Immature natural killer cell (primary cell): ENCODE data around the gene TGFB1I1. TPM values are rescaled to one million over a fixed set of nuclear protein-coding genes. Genes with fewer than 3 reads are reported as not detected.
A peak's percentile ranks its signal among the peaks of the same experiment; 100 is the strongest.

ENCODE experiments used
- DNase-seq, 3 donors: peaks; one replicate each; pipeline ENCODE4 v3.0.0; 2022; ENCODE audit warnings: mixed read lengths in 1 of 3
- H3K27ac Mint-ChIP-seq, 6 donors: one replicate each; pipeline ENCODE4 v1.8.0; 2020; ENCODE audit warnings: mixed read lengths in 6 of 6, mild to moderate bottlenecking in 5 of 6, inconsistent platforms in 4 of 6, moderate library complexity in 3 of 6
- H3K27me3 Mint-ChIP-seq, 3 donors: one replicate each; pipeline ENCODE4 v1.8.0; 2020 to 2021; ENCODE audit warnings: low read depth in 3 of 3, mild to moderate bottlenecking in 3 of 3, mixed read lengths in 3 of 3, moderate library complexity in 3 of 3, inconsistent platforms in 1 of 3
- H3K36me3 Mint-ChIP-seq, 3 donors: one replicate each; pipeline ENCODE4 v1.8.0; 2020; ENCODE audit warnings: mixed read lengths in 3 of 3, inconsistent platforms in 2 of 3, mild to moderate bottlenecking in 2 of 3
- H3K4me1 Mint-ChIP-seq, 2 donors: one replicate each; pipeline ENCODE4 v1.8.0; 2020; ENCODE audit warnings: inconsistent platforms in 2 of 2, mild to moderate bottlenecking in 2 of 2, mixed read lengths in 2 of 2, moderate library complexity in 1 of 2
- H3K4me3 Mint-ChIP-seq, 5 donors: one replicate each; pipeline ENCODE4 v1.8.0; 2020; ENCODE audit warnings: mild to moderate bottlenecking in 5 of 5, mixed read lengths in 5 of 5, inconsistent platforms in 3 of 5, moderate library complexity in 3 of 5
- H3K9me3 Mint-ChIP-seq, 6 donors: one replicate each; pipeline ENCODE4 v1.8.0; 2020; ENCODE audit warnings: mild to moderate bottlenecking in 6 of 6, mixed read lengths in 6 of 6, inconsistent platforms in 4 of 6, moderate library complexity in 3 of 6
- polyA plus RNA-seq, 3 donors: library from polyadenylated mRNA; unstranded; fragments of 300-500 nt; fragmentation: Illumina TruSeq; gene quantifications; one replicate each; pipeline ENCODE4 v1.2.3, GENCODE V29; 2021

Gene TGFB1I1
- polyA plus RNA-seq, 3 donors from 2014 or later, result 0.32 to 0.53 TPM; not detected in 1

DNA sequence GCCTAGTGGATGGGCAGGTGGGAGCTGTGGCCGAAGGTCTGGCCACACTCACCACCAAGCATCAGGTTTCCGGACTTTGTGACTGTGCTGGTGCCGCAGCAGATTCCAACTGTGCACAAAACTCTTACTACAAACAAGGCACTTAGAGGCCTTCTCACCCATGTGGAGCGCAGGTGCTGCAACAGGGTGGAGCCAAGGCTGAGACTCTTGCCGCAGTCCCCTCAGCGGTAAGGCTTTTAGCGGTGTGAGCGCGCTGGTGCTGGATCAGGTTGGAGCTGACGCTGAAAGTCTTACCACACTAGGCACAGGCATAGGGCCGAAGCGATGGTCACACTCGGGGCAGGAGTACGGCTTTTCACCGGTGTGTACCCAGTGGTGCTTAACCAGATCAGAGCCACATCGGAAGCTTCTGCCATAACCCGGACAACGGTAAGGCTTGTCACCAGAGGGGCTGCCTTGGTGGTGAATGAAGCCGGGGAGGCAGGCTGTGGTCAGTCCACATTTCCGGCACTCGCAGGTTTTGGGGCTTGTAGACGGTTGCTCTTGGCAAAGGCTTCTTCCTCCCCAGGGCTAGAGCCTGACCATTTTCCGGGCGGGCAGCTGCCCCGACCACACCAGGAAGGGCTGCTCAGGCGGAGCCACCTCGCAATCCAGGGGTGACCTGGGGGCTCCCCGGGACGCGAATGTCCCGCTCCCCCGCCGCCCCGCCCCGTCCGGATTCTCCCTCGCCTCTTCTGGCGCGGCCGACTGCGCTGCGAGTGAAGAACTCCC is 13.7 kb upstream of the TGFB1I1 start:
- H3K4me1 Mint-ChIP-seq, result peaks cover 55 to 63% of the 10 kb centered on the region in 2 donors
- H3K27ac Mint-ChIP-seq, result peak overlapping the region; percentile 93 to 98 (median 96)
- peaks cover 0 to 5% (median 4%) of the 10 kb centered on the region in 3 donors for H3K36me3 Mint-ChIP-seq
- H3K27me3 Mint-ChIP-seq, result peaks cover 2 to 15% (median 3%) of the 10 kb centered on the region in 3 donors
- no peaks in the 10 kb centered on the region for H3K9me3 Mint-ChIP-seq
- H3K4me3 Mint-ChIP-seq, result peak overlapping the region; percentile 90 to 96 (median 94)
- peak; percentile 82 to 86 (median 85) for DNase-seq

DNA sequence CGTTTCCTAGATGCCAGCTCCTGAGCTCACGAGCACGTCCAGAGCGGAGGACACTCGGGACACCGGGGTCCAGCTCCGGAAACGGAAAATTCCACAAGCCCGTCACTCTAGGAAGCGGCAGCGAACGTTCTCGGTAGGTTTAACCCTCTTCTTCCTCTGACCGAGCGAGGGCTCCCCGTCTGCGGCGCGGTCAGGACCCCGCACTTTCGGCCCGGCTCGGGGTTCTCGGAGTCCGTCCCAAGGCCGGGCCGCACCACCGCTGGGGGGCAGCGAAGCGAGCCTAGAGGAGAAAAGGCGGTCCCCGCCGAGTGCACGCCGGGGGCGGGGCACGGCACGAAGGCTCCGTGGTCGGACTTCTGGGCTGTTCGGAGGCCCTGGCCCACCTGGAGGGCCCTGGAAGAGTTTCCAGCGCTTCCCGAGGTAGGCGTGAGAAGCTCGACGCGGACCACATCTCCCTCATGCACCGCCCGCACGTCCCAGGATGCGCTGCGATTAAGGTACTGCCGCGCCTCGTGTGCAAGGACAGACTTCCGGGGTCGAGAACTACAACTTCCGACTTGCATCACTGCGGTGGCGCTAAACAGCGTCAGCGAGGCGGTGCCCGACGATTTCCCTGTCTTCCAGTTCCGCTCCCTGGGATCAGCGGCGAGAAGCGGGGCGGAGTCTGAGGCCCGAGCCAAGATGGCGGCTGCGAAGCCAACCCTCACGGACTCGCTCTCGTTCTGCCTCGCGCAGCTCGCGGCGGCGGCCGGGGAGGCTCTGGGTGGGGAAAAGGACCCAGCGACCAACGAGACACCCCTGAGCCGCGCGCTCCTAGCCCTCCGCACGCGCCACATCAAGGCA is 12.9 kb upstream of the TGFB1I1 start, which contains the start of gene ARMC5:
ARMC5 (plus strand) TSS at position 658 of the 843 bp plus-strand sequence; CDS start at position 682, 24 bp downstream.
- peak; percentile 97 to 98 (median 97) for DNase-seq
- Mint-ChIP-seq H3K27ac (peak within 1 kb of the TSS; percentile 94 to 98 (median 96)), H3K4me3 (peak within 1 kb of the TSS; percentile 92 to 96 (median 94)), H3K27me3 (peaks cover 2 to 16% (median 3%) of the 10 kb centered on the region in 3 donors), H3K36me3 (peaks cover 4 to 5% (median 5%) of the 10 kb centered on the region in 3 donors), H3K4me1 (peaks cover 48 to 55% of the 10 kb centered on the region in 2 donors), H3K9me3 (no peaks in the 10 kb centered on the region)

DNA sequence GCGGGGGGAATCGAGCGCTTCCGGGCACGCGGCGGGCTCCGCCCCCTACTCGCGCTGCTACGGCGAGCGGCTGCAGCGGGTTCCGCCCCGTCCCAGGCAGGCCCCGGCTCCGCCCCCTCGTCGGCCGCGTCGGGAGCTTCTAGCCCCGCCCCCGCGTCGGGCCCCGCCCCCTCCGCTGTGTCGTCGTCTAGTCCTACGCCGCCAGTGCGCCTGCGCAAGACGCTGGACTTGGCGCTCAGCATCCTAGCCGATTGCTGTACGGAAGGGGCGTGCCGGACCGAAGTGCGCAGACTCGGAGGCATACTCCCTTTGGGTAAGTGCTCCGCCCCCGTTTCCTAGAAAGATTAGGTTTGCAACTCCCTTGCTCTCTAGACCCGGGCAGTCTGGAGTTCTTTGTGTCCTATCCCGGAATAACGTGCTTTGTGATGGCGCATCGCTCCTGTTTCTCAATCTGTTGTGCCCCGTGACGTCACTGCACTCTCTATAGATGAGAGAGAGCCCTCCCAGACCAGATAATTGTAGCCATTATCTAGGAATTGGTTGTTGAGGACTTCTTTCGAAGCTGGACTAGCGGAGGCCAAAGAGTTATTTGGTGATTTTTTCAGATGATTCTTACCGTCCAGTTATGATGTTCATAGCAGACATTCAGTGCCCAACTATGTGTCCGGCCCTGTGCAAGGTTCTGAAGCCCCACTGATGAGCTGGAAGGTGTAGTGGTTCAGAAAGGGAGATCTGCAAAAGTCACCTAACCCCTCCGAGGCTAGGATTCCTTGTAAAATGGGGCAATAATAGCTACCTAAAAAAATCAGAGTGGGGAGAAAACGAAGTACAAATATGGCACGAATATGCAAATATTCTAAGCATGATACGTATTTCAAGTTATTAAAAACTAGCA is 12.0 kb upstream of the TGFB1I1 start:
- Mint-ChIP-seq H3K27me3 (peaks cover 2 to 16% (median 3%) of the 10 kb centered on the region in 3 donors), H3K4me1 (peaks cover 46 to 51% of the 10 kb centered on the region in 2 donors), H3K27ac (peak overlapping the region; percentile 94 to 98 (median 96)), H3K4me3 (peak overlapping the region; percentile 92 to 96 (median 94)), H3K36me3 (peaks cover 5 to 7% (median 6%) of the 10 kb centered on the region in 3 donors), H3K9me3 (no peaks in the 10 kb centered on the region)
- peak; percentile 100 for DNase-seq

DNA sequence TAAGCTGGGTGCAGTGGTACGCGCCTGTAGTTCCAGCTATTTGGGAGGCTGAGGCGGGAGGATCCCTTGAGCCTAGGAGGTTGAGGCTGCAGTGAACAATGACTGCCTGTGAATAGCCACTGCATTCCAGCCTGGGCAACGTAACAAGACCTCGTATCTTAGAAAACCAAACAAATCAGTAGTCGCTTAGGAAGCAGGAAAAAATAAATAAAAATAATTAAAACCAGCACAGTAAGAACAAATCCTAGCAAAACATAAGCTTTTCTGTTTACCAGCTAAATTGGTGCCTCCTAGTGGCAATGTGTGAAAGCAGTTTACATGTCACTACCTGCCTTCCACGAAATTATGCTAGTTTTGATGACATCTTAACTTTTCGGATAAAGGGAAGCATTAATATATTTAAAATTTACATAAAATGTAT is 11.4 kb upstream of the TGFB1I1 start:
- Mint-ChIP-seq H3K9me3 (no peaks in the 10 kb centered on the region), H3K4me3 (peak overlapping the region; percentile 91 to 96 (median 94)), H3K36me3 (peaks cover 5 to 12% (median 10%) of the 10 kb centered on the region in 3 donors), H3K27ac (peak overlapping the region; percentile 90 to 97 (median 96)), H3K4me1 (peaks cover 39 to 44% of the 10 kb centered on the region in 2 donors), H3K27me3 (peaks cover 2 to 16% (median 3%) of the 10 kb centered on the region in 3 donors)
- DNase-seq, result peak; percentile 34 to 43 (median 37)

DNA sequence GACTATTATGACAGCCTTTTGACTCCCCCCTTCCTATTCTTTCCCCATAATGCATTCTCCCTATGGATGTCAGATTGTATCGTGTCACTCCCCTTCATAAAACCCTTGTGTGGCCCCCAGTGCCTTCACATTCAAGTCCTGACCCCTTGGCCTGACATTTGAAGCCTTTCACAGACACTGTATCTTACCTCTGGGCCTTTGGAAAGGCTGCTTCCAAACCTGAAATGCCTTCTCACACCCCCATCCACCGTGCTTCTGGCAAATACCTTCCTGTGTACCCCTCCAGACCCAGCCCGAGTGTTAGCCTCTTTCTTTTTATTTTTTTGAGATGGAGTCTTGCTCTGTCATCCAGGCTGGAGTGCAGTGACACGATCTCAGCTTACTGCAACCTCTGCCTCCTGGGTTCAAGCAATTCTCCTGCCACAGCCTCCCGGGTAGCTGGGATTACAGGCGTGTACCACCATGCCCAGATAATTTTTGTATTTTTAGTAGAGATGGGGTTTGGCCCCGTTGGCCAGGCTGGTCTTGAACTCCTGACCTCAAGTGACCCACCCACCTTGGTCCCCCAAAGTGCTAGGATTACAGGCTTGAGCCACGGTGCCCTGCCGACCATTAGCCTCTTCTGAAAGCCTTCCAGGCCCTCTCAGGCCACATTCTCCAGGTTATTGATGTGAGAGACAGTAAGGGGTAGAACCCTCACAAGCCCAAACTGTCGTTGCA is 10.6 kb upstream of the TGFB1I1 start:
- H3K9me3 Mint-ChIP-seq, result no peaks in the 10 kb centered on the region
- peaks cover 5 to 14% (median 10%) of the 10 kb centered on the region in 3 donors for H3K36me3 Mint-ChIP-seq
- peak overlapping the region in 4 of 5 donors; percentile 5 to 92 (median 33) for H3K4me3 Mint-ChIP-seq
- H3K4me1 Mint-ChIP-seq, result peaks cover 33 to 38% of the 10 kb centered on the region in 2 donors
- peaks cover 2 to 16% (median 3%) of the 10 kb centered on the region in 3 donors for H3K27me3 Mint-ChIP-seq
- no peak for DNase-seq
- H3K27ac Mint-ChIP-seq, result peak overlapping the region in 4 of 6 donors; percentile 62 to 90 (median 70)

DNA sequence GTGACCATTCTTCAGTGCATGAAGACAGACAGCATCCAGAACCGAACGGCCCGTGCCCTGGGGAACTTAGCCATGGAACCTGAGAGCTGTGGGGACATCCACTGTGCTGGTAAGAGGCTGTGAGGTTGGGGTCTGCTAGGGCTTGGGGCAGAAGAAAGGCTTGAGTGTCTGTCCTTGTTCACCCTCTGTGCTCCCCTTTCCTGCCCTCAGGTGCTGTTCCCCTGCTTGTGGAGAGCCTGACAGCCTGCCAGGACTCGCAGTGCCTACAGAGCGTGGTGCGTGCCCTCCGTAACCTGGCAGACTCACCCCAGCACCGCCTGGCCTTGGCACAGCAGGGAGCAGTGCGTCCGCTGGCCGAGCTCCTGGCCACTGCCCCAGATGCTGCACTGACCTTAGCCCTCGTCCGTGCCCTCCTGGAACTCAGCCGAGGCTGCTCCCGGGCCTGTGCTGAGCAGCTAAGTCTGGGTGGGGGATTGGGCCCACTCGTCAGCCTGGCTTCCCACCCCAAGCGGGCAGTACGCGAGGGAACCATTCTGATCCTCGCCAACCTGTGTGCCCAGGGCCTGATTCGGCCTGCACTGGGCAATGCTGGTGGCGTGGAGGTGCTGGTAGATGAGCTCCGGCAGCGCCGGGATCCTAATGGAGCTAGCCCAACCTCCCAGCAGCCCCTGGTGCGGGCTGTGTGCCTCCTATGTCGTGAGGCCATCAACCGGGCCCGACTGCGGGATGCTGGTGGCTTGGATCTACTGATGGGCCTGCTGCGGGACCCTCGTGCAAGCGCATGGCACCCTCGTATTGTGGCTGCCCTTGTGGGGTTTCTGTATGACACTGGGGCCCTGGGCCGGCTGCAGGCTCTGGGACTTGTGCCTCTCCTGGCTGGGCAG is 9.8 kb upstream of the TGFB1I1 start:
- no peaks in the 10 kb centered on the region for H3K9me3 Mint-ChIP-seq
- H3K4me1 Mint-ChIP-seq, result peaks cover 26 to 32% of the 10 kb centered on the region in 2 donors
- peaks cover 2 to 16% (median 3%) of the 10 kb centered on the region in 3 donors for H3K27me3 Mint-ChIP-seq
- no peak for DNase-seq
- peaks cover 5 to 18% (median 16%) of the 10 kb centered on the region in 3 donors for H3K36me3 Mint-ChIP-seq
- H3K4me3 Mint-ChIP-seq, result no peak overlapping the region
- no peak overlapping the region for H3K27ac Mint-ChIP-seq

DNA sequence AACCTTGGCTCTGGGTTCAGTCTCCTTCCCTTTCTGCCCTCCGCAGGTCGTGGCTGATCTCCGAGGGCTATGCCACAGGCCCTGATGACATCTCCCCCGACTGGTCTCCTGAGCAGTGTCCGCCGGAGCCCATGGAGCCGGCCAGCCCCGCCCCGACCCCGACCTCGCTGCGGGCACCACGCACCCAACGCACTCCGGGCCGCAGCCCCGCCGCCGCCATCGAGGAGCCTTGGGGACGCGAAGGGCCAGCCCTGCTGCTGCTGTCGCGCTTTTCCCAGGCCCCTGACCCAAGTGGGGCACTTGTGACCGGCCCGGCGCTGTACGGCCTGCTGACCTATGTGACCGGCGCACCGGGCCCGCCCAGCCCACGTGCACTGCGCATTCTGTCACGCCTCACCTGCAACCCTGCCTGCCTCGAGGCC is 7.6 kb upstream of the TGFB1I1 start:
- DNase-seq, result no peak
- Mint-ChIP-seq H3K4me3 (no peak overlapping the region), H3K36me3 (peaks cover 5 to 18% (median 16%) of the 10 kb centered on the region in 3 donors), H3K9me3 (no peaks in the 10 kb centered on the region), H3K27ac (peak overlapping the region in 1 of 6 donors; percentile 75), H3K4me1 (peaks cover 13 to 19% of the 10 kb centered on the region in 2 donors), H3K27me3 (peaks cover 2 to 5% (median 4%) of the 10 kb centered on the region in 3 donors)

DNA sequence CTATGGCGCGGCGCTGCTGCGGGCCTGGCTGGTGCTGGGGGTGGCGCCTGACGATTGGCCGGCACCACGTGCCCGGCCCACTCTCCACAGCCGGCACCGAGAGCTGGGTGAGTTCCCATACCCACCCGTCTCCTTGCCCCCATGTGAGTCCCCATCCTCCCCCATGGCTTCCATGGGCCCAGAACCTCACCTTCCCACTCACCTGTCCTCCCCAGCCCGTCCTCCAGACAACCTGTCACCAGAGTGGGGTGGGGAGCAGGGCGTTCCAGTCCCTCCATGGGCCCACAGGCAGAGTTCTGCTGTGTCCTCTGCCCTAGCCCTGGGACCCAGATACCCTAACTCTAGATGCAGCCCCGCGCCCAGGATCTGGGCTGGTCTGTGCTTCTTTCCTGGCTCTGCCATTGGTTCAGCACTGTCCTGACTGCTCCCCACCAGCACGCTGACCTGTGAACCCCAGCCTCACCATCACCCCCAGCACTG is 7.1 kb upstream of the TGFB1I1 start:
- Mint-ChIP-seq H3K4me3 (no peak overlapping the region), H3K4me1 (peaks cover 11 to 17% of the 10 kb centered on the region in 2 donors)
- no peak for DNase-seq

DNA sequence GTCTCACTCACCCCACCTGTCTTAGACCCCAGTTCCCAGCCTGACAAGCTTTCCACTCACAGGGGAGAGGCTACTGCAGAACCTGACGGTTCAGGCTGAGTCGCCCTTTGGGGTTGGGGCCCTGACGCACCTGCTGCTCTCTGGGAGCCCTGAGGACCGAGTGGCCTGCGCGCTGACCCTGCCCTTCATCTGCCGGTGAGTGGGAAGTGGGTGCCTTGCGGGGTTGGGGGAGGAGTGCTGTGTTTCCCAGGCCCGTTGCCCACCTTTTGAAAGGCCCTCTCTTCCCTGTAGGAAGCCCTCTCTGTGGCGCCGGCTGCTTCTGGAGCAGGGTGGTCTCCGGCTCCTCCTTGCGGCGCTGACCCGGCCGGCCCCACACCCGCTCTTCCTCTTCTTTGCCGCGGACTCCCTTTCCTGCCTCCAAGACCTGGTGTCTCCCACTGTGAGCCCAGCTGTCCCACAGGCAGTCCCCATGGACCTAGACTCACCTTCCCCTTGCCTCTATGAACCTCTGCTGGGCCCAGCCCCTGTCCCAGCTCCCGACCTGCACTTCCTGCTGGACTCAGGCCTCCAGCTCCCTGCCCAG is 6.1 kb upstream of the TGFB1I1 start:
- Mint-ChIP-seq H3K4me1 (peaks cover 3 to 7% of the 10 kb centered on the region in 2 donors), H3K27me3 (peaks cover 1 to 2% (median 2%) of the 10 kb centered on the region in 3 donors), H3K4me3 (no peak overlapping the region), H3K27ac (no peak overlapping the region), H3K9me3 (no peaks in the 10 kb centered on the region), H3K36me3 (peaks cover 5 to 18% (median 16%) of the 10 kb centered on the region in 3 donors)
- DNase-seq, result no peak

More for the DNA sequence above, 7.1 kb upstream of the TGFB1I1 start:
- Mint-ChIP-seq H3K9me3 (no peaks in the 10 kb centered on the region), H3K27me3 (peaks cover 2 to 3% (median 2%) of the 10 kb centered on the region in 3 donors), H3K27ac (no peak overlapping the region), H3K36me3 (peaks cover 5 to 18% (median 16%) of the 10 kb centered on the region in 3 donors)

DNA sequence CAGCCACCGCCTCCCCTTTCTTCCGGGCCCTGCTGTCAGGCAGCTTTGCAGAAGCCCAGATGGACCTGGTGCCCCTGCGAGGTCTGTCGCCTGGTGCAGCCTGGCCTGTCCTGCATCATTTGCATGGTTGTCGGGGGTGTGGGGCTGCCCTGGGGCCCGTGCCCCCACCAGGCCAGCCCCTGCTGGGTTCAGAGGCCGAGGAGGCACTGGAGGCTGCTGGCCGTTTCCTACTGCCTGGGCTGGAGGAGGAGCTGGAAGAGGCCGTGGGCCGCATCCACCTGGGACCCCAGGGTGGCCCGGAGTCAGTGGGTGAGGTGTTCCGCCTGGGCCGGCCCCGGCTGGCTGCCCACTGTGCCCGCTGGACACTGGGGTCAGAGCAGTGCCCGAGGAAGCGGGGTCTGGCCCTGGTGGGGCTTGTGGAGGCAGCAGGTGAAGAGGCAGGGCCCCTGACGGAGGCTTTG is 5.5 kb upstream of the TGFB1I1 start:
- no peak for DNase-seq
- H3K27ac Mint-ChIP-seq, result no peak overlapping the region

More for the DNA sequence above, 5.5 kb upstream of the TGFB1I1 start:
- peaks cover 1 to 4% of the 10 kb centered on the region in 2 donors for H3K4me1 Mint-ChIP-seq
- peaks cover 5 to 18% (median 16%) of the 10 kb centered on the region in 3 donors for H3K36me3 Mint-ChIP-seq
- H3K4me3 Mint-ChIP-seq, result no peak overlapping the region
- H3K27me3 Mint-ChIP-seq, result peaks cover 1 to 2% (median 2%) of the 10 kb centered on the region in 3 donors
- no peaks in the 10 kb centered on the region for H3K9me3 Mint-ChIP-seq
